ENCODE results near the gene AEBP1.

The AEBP1 gene

DNA sequence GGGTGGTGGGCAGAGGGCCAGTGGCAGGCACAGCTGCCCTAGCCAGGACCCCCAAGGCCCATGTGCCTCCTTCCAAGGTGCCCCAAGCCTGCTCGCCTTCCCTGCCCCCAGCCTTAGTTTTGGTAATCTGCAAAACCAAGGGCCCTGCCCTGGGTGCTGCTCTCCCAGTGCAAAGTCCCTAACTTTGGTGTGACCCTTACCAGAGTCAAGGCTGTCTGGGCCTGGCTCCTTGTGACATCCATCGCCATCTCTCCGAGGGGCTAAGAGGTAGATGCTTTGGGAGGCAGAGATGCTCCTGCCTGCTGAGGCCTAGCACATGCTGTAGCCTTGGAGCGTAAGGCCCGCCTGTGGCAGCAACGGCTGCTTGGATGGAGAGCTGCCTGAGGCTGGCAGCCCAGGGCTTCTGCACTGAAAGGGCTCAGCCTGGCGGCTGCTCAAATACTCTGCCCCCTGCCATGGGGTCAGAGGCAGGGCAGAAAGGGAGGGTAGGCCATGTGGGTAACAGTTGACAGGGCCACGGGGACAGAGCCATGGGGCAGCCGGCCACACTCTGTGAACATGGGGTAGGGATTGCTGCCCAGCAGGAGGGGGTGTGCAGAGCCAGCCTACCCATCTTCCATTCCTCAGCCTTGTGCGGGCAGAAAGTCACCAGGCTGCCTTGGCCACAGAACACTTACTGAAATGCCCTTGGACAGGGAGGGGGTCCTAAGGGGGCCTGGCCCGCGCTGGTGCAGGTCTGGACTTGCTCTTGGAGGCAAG is 54.9 kb downstream of the AEBP1 start:
- no peak for DNase-seq

DNA sequence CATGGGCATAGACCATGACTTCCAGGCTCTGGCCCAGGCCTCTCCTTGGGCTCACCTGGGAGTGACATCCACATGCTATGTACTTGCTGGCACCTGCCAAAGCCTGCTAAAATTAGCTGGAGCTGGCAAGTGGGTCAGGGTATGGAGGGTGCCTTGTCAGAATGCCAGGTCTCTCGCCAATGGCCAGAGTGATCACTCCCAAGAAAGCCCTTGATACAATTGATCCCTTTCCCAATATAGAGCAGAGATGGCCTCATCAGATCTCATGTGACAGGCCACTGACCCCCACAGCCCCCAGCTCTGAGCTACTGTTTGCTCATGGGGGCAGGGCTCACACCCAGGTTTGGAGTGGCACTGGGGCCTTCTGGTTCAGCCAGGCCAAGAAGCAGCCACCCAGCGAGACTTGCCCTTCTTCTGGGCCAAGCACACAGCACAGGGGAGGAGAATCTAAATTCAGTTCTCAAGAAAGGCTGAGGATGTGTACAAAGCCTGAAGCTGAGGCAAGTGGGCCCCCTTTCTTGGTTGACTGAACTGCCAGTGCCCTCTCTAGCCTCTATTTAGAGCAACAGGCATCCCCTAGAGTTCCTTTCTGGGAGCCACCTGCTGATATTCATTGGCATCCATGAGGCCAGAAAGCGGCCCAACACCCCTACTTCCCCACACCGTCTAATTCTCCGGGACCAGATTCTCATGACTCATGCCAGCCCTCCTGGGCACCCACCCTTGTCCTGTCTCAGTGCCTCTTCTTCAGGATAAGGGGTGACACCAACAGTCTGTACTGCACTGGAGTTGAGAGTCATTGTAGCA is 55.9 kb downstream of the AEBP1 start:
- no peak for DNase-seq

DNA sequence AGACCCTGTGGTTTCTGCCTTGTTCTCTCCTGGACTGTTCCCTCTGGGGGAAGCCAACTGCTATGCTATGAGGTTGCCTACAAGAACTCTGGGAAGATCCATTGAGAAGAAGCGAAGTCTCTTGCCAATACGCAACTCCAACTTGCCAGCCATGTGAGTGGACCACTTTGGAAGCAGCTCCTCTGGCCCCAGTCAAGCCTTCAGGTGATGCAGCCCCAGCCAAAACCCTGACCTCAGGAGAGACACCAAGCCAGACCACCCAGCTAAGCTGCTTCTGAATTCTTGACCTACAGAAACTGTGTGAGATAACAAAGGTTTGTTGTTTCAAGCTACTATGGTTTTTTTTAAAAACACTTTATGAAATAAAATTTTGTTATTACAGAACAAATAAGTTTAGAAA is 57.2 kb downstream of the AEBP1 start:
- no peak for DNase-seq

DNA sequence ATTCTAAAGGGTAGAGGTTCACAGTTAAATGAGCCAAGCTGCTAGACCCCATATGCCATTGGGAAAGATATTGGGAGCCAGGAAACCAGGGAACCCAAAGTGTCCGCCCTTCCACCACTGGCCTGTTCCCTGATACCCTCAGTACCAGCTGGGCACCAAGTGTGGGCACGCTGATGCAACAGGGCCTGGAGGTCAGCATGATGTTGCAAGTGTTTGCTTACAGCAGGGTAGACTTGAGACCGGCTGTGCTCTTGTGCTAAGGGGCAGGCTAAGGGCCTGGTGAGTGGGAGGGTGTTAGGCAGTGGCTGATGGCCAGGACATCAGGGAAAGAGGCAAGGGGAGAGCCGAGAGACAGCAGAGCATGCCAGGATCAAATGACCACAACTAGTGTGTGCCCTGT is 58.0 kb downstream of the AEBP1 start:
- no peak for DNase-seq

DNA sequence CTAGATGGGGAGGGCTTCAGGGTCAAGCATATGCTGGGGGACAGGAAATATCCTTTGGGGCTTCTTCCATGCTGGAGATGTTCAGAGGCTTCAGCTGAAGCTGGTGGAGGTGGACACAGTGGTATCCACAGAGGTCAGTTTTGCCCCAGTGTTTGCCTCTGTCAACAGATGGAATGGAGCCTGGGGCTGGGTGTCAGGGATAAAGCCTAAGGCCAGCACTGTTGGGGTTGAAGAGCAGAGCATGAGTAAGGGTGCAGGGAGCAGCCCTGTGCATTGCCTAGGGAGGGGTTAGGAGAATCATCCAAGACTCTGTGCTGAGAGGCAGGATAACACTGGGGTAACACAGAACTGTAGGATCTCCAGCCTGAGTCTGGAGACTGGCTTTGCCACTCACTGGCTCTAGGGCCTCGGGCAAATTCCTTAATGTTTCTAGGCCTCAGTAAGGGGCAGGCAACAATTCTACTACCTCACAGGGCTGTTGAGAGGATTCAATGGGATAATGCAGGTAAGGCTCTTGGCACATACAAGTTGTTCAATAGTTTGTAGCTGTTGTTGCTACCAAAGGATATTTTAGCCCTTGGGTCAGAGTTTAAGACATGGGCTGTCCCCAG is 58.7 kb downstream of the AEBP1 start:
- DNase-seq: no peak

DNA sequence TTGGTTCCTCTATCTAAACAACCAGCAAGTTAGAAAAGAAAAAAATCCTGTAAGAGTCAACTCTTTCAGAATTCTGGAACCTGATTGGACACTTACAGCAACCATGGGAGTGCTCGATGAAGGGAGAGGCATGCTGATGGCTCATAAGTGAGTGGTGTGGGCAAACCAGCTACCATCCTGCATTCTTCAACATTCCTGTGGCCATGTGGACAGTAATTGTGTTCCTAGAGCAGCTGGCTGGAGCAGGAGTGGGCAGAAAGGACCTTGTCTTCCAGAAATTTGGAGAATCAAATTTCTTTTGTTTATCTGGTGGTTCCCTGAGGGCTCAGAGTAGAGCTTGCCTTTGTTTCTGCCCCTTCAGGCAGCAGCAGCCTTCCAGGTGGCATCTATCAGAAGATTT is 59.4 kb downstream of the AEBP1 start:
- no peak for DNase-seq
